H1 (cell line): ENCODE data around the gene VEGFC. TPM values are rescaled to one million over a fixed set of nuclear protein-coding genes. Genes with fewer than 3 reads are reported as not detected.

ENCODE experiments used
- CTCF ChIA-PET: fragments of 300-600 bp; sonication (Branson Sonifier 250); formaldehyde crosslinking; loops from one replicate; lab custom pipeline; 2021; ENCODE audit not compliant: partially characterized antibody; lab: Charles Lee
- POLR2A ChIA-PET: fragments of 300-600 bp; sonication (Branson Sonifier 250); formaldehyde crosslinking; loops from one replicate; lab custom pipeline; 2021; ENCODE audit warnings: inconsistent platforms; ENCODE audit not compliant: partially characterized antibody; lab: Charles Lee
- DNase-seq, 2 experiments: peaks; one replicate each; pipeline versions ENCODE4 v3.0.0 to v3.0.0-alpha.2; 2010 to 2022; ENCODE audit warnings: low spot score in 2 of 2, low read depth in 1 of 2, mixed read lengths in 1 of 2
- FAIRE-seq: peaks from 2 replicates; lab custom pipeline; 2011; peaks lifted over from hg19 to GRCh38; lab: Jason Lieb, UNC
- H2AFZ ChIP-seq: 2 replicates; pipeline ENCODE4 v1.8.1; 2012; ENCODE audit warnings: low read length, inconsistent platforms
- H2AK5ac ChIP-seq: 2 replicates; pipeline ENCODE4 v1.6.1; 2013; ENCODE audit warnings: low read depth, low read length
- H2BK120ac ChIP-seq: replicated peaks from 2 replicates; pipeline ENCODE3; 2013; ENCODE audit warnings: low read depth, low read length, inconsistent platforms
- H2BK12ac ChIP-seq: 2 replicates; pipeline ENCODE4 v1.6.1; 2013; ENCODE audit warnings: low read depth, low read length
- H2BK15ac ChIP-seq: 2 replicates; pipeline ENCODE4 v1.6.1; 2013; ENCODE audit warnings: low read length
- H2BK20ac ChIP-seq: 2 replicates; pipeline ENCODE4 v1.6.1; 2013; ENCODE audit warnings: low read length
- H2BK5ac ChIP-seq: 2 replicates; pipeline ENCODE4 v1.6.1; 2013; ENCODE audit warnings: low read depth, low read length
- H3K14ac ChIP-seq: 2 replicates; pipeline ENCODE4 v1.6.1; 2013; ENCODE audit warnings: inconsistent platforms; ENCODE audit not compliant: insufficient read length
- H3K18ac ChIP-seq: 2 replicates; pipeline ENCODE4 v1.6.1; 2013; ENCODE audit warnings: low read length; ENCODE audit errors: extremely low read depth
- H3K23ac ChIP-seq: 2 replicates; pipeline ENCODE4 v1.6.1; 2013; ENCODE audit warnings: inconsistent platforms; ENCODE audit not compliant: insufficient read length
- H3K23me2 ChIP-seq: 2 replicates; pipeline ENCODE4 v1.6.1; 2013; ENCODE audit warnings: low read depth, low read length
- H3K27ac ChIP-seq: 2 replicates; pipeline ENCODE4 v1.6.1; 2011; ENCODE audit warnings: low read depth, low read length, inconsistent platforms
- H3K27me3 ChIP-seq, 4 experiments: replicated peaks in 1 of 4; 1 replicate in 1 of 4; 2 replicates in 3 of 4; pipeline versions ENCODE4 v1.6.1 to v1.8.1; 2011 to 2013; ENCODE audit warnings: low read length in 3 of 4, mild to moderate bottlenecking in 3 of 4, inconsistent platforms in 2 of 4, mixed read lengths in 2 of 4, moderate library complexity in 1 of 4; ENCODE audit not compliant: control insufficient read depth in 3 of 4, insufficient read depth in 3 of 4; ENCODE audit errors: extremely low read depth in 1 of 4
- H3K36me3 ChIP-seq, 4 experiments: 2 replicates each; pipeline versions ENCODE4 v1.6.1 to v1.8.1; 2011 to 2013; ENCODE audit warnings: mild to moderate bottlenecking in 4 of 4, low read length in 3 of 4, moderate library complexity in 2 of 4, control low read depth in 1 of 4, inconsistent platforms in 1 of 4; ENCODE audit not compliant: insufficient read depth in 4 of 4, control insufficient read depth in 2 of 4
- H3K4ac ChIP-seq: replicated peaks from 2 replicates; pipeline ENCODE3; 2013; ENCODE audit warnings: low read length, low read depth, mixed read lengths, inconsistent platforms; ENCODE audit not compliant: insufficient read length
- H3K4me1 ChIP-seq, 4 experiments: replicated peaks in 1 of 4; 1 replicate in 1 of 4; 2 replicates in 3 of 4; pipeline versions ENCODE4 v1.6.1 to v1.8.1; 2011 to 2013; ENCODE audit warnings: low read length in 3 of 4, inconsistent platforms in 2 of 4, mixed read lengths in 1 of 4; ENCODE audit not compliant: insufficient read depth in 4 of 4, control insufficient read depth in 3 of 4
- H3K4me2 ChIP-seq, 2 experiments: 2 replicates each; pipeline versions ENCODE4 v1.6.1 to v1.8.1; 2011 to 2013; ENCODE audit warnings: low read depth in 2 of 2, low read length in 2 of 2, control low read depth in 1 of 2, inconsistent platforms in 1 of 2, mild to moderate bottlenecking in 1 of 2; ENCODE audit not compliant: insufficient read depth in 1 of 2
- H3K4me3 ChIP-seq, 4 experiments: fragments of 200-600, 300-600 bp in 1 of 4; sonication (generic), shearing (Covaris generic), sonication (Bioruptor Twin) in 1 of 4; 2 replicates each; pipeline versions ENCODE4 v1.5.1 to v1.8.1; 2011 to 2016; ENCODE audit warnings: low read length in 4 of 4, low read depth in 3 of 4, control low read depth in 2 of 4, inconsistent platforms in 2 of 4, mild to moderate bottlenecking in 2 of 4, mixed read lengths in 1 of 4, moderate library complexity in 1 of 4; ENCODE audit not compliant: insufficient read depth in 2 of 4; ENCODE audit errors: extremely low read depth in 1 of 4
- H3K56ac ChIP-seq: replicated peaks from 2 replicates; pipeline ENCODE3; 2013; ENCODE audit warnings: low read depth, mild to moderate bottlenecking, mixed read lengths, low read length, inconsistent platforms; ENCODE audit not compliant: insufficient read length
- H3K79me1 ChIP-seq: 2 replicates; pipeline ENCODE4 v1.6.1; 2013; ENCODE audit warnings: low read depth, low read length, control low read depth
- H3K79me2 ChIP-seq, 2 experiments: 2 replicates each; pipeline versions ENCODE4 v1.6.1 to v1.8.1; 2012 to 2013; ENCODE audit warnings: low read length in 2 of 2, mild to moderate bottlenecking in 2 of 2, inconsistent platforms in 1 of 2; ENCODE audit not compliant: insufficient read depth in 2 of 2, control insufficient read depth in 1 of 2
- H3K9ac ChIP-seq, 4 experiments: replicated peaks in 1 of 4; 1 replicate in 1 of 4; 2 replicates in 3 of 4; pipeline versions ENCODE4 v1.6.1 to v1.8.1; 2011 to 2013; ENCODE audit warnings: low read depth in 3 of 4, low read length in 3 of 4, control low read depth in 2 of 4, mild to moderate bottlenecking in 2 of 4, moderate library complexity in 2 of 4, inconsistent platforms in 1 of 4; ENCODE audit errors: extremely low read depth in 1 of 4
- H3K9me3 ChIP-seq, 2 experiments: 2 replicates each; pipeline versions ENCODE4 v1.6.1 to v1.8.1; 2012 to 2013; ENCODE audit warnings: mild to moderate bottlenecking in 2 of 2, moderate library complexity in 2 of 2, control low read depth in 1 of 2, inconsistent platforms in 1 of 2, low read depth in 1 of 2, low read length in 1 of 2, mixed read lengths in 1 of 2; ENCODE audit not compliant: insufficient read depth in 2 of 2
- H4K20me1 ChIP-seq, 2 experiments: replicated peaks in 1 of 2; 2 replicates each; pipeline versions ENCODE3 to v1.8.1; 2011 to 2013; ENCODE audit warnings: inconsistent platforms in 2 of 2, low read length in 2 of 2, mild to moderate bottlenecking in 1 of 2; ENCODE audit not compliant: insufficient read depth in 2 of 2, control insufficient read depth in 1 of 2
- H4K5ac ChIP-seq: 2 replicates; pipeline ENCODE4 v1.6.1; 2013; ENCODE audit warnings: low read length, low read depth, mixed read lengths, inconsistent platforms; ENCODE audit not compliant: insufficient read length
- H4K8ac ChIP-seq: 2 replicates; pipeline ENCODE4 v1.8.0; 2013; ENCODE audit warnings: mild to moderate bottlenecking, moderate library complexity, low read length, inconsistent platforms; ENCODE audit not compliant: insufficient read depth; ENCODE audit errors: extremely low read depth
- H4K91ac ChIP-seq: replicated peaks from 2 replicates; pipeline ENCODE3; 2013; ENCODE audit warnings: low read length, mixed read lengths, inconsistent platforms; ENCODE audit not compliant: insufficient read length
- NANOG ChIP-seq: IDR thresholded peaks from 2 replicates; pipeline ENCODE4 v1.6.1; 2011; ENCODE audit warnings: low read length, low read depth, mild to moderate bottlenecking, inconsistent platforms; ENCODE audit not compliant: insufficient read depth, poor library complexity, severe bottlenecking
- polyA plus RNA-seq, 7 experiments: library from polyadenylated mRNA; depleted of rRNA in 3 of 7; stranded (reverse) in 5 of 7; unstranded in 2 of 7; fragments of >200 nt in 5 of 7; fragments of 200-250 nt in 2 of 7; gene quantifications; 1 replicate in 5 of 7; 2 replicates in 1 of 7; 4 replicates in 1 of 7; pipeline versions ENCODE4 v1.2.1 to v1.2.3, GENCODE V29; 2011 to 2013; ENCODE audit warnings: missing spikeins in 2 of 7, mixed read lengths in 2 of 7
- total RNA-seq: library from RNA; stranded (reverse); fragmentation: NEBNext Ultra II Directional; extraction: Animal tissue kit (Norgen Biotek cat#: 25700); gene quantifications from 2 replicates; pipeline ENCODE4 v1.2.1, GENCODE V29; 2021

VEGFC gene
- total and polyA plus RNA-seq, 2 of the 8 experiments (the other 6 are each of a cell fraction or from before 2014, with no cell fraction given) = 0.53 to 1.4 TPM

DNA sequence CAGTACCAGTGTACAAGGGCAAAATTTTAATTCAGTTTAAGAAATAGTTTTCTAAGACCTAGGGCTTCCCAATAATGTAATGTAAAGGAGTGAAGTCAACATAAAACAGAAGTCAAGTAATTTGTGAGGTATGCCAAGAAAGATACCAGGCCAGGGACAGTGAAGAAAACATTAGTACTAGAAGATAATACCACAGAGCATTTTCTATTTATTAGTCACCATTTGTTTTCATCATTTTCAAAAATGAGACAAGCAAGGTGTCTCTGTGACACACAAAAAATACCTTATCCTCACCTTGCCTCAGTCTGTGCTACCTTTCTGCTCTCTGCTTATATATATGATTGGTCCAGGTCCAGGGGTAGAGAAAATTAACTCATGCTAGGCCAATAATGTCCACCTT is 46.8 kb downstream of the VEGFC start:
- no peaks in the 10 kb centered on the region for H3K9me3 ChIP-seq
- H2BK120ac ChIP-seq = no peak overlapping the region
- no peak overlapping the region for H3K4ac ChIP-seq
- H3K27ac ChIP-seq = no peak overlapping the region
- H3K79me2 ChIP-seq = no peaks in the 10 kb centered on the region
- CTCF ChIA-PET = no interaction called here
- no peak overlapping the region for H2BK12ac ChIP-seq
- H3K9ac ChIP-seq = no peak overlapping the region
- H2AK5ac ChIP-seq = no peak overlapping the region
- no peaks in the 10 kb centered on the region for H3K23me2 ChIP-seq
- no peak overlapping the region for H4K8ac ChIP-seq
- H3K23ac ChIP-seq = no peak overlapping the region
- no peaks in the 10 kb centered on the region for H3K36me3 ChIP-seq
- no peak overlapping the region for H2BK5ac ChIP-seq
- H3K4me3 ChIP-seq = no peak overlapping the region
- H2AFZ ChIP-seq = no peak overlapping the region
- no peak overlapping the region for H3K18ac ChIP-seq
- H4K91ac ChIP-seq = no peak overlapping the region
- no peaks in the 10 kb centered on the region for H3K27me3 ChIP-seq
- FAIRE-seq (no peak), DNase-seq (no peak)
- H3K56ac ChIP-seq = no peak overlapping the region
- POLR2A ChIA-PET = no interaction called here
- H4K5ac ChIP-seq = no peak overlapping the region
- H3K79me1 ChIP-seq = no peaks in the 10 kb centered on the region
- H2BK20ac ChIP-seq = no peak overlapping the region
- no peaks in the 10 kb centered on the region for H3K4me1 ChIP-seq
- no peaks in the 10 kb centered on the region for H4K20me1 ChIP-seq
- no peak overlapping the region for H3K4me2 ChIP-seq
- H3K14ac ChIP-seq = no peak overlapping the region
- TF ChIP-seq NANOG = no peak
- H2BK15ac ChIP-seq = no peak overlapping the region
